ENCODE results near the gene OR1L6. TPM values are rescaled to one million over a fixed set of nuclear protein-coding genes. Genes with fewer than 3 reads are reported as not detected.

OR1L6 gene
- total RNA-seq, 1 experiment from 2014 or later, result not detected

- CTCF ChIA-PET, result no interaction called here
- no TSS peak for BruUV-seq (replicated peaks)
Observed at GRCh38 chr9:122719218-122719617, 22.9 kb upstream of the OR1L6 start.

GRCh38 chr9:122723690-122724089, 18.4 kb upstream of the OR1L6 start, which contains the start of gene OR1L4:
TSS of gene OR1L4 (plus strand) at chr9:122723990. CDS start at chr9:122723990, 0 bp downstream.
- Histone ChIP-seq H3K36me3 (ENCODE audit: insufficient read depth, low read length, poor library complexity, severe bottlenecking) (no peaks in the 10 kb centered on the region), H3K27me3 (replicated peaks; ENCODE audit: insufficient read depth, low read depth, low read length, poor library complexity) (peaks cover 11% of the 10 kb centered on the region), H3K27ac (ENCODE audit: low read depth, low read length, poor library complexity, severe bottlenecking) (no peak within 1 kb of the TSS), H3K4me3 (ENCODE audit: low read depth, low read length, poor library complexity, severe bottlenecking) (no peak within 1 kb of the TSS), H3K4me1 (ENCODE audit: insufficient read depth, low read length, poor library complexity, severe bottlenecking) (no peaks in the 10 kb centered on the region), H3K9me3 (ENCODE audit: low read depth, low read length, poor library complexity, severe bottlenecking) (peaks cover 6% of the 10 kb centered on the region)
- ChIA-PET CTCF (no interaction called here), POLR2A (ENCODE audit: low non-redundant PET) (no interaction called here)
- no peak for TF ChIP-seq EZH2 (IDR thresholded peaks at IDR 0.05; ENCODE audit: borderline replicate concordance, low read depth, low read length, poor library complexity, severe bottlenecking)
- TF ChIP-seq CTCF (conservative IDR thresholded peaks at IDR 0.05; ENCODE audit: low read depth, low read length), result no peak
- DNase-seq (ENCODE audit: low spot score), result no peak
- no TSS peak for BruUV-seq (replicated peaks)
- intact Hi-C loops (cut with micrococcal nuclease; ENCODE audit: unreplicated experiment), result no loop called here

More at GRCh38 chr9:122719218-122719617, 22.9 kb upstream of the OR1L6 start:
- no peak for DNase-seq (ENCODE audit: low spot score)
- H3K27ac ChIP-seq (ENCODE audit: low read depth, low read length, poor library complexity, severe bottlenecking), result no peak overlapping the region
- TF ChIP-seq CTCF (conservative IDR thresholded peaks at IDR 0.05; ENCODE audit: low read depth, low read length) (no peak), EZH2 (IDR thresholded peaks at IDR 0.05; ENCODE audit: borderline replicate concordance, low read depth, low read length, poor library complexity, severe bottlenecking) (no peak)
- POLR2A ChIA-PET (ENCODE audit: low non-redundant PET), result interaction anchor here (0.7 kb wide), 1 partner anchor 13 kb away, joined by 3 read pairs; no protein-coding TSS in a partner anchor
- H3K27me3 ChIP-seq (replicated peaks; ENCODE audit: insufficient read depth, low read depth, low read length, poor library complexity), result peaks cover 12% of the 10 kb centered on the region
- H3K9me3 ChIP-seq (ENCODE audit: low read depth, low read length, poor library complexity, severe bottlenecking), result no peaks in the 10 kb centered on the region
- no peaks in the 10 kb centered on the region for H3K4me1 ChIP-seq (ENCODE audit: insufficient read depth, low read length, poor library complexity, severe bottlenecking)
- no peaks in the 10 kb centered on the region for H3K36me3 ChIP-seq (ENCODE audit: insufficient read depth, low read length, poor library complexity, severe bottlenecking)
- H3K4me3 ChIP-seq (ENCODE audit: low read depth, low read length, poor library complexity, severe bottlenecking), result no peak overlapping the region
- intact Hi-C loops (cut with micrococcal nuclease; ENCODE audit: unreplicated experiment), result no loop called here

GRCh38 chr9:122754825-122755224, 12.7 kb downstream of the OR1L6 start:
- intact Hi-C loops (cut with micrococcal nuclease; ENCODE audit: unreplicated experiment), result no loop called here
- Histone ChIP-seq H3K36me3 (ENCODE audit: insufficient read depth, low read length, poor library complexity, severe bottlenecking) (no peaks in the 10 kb centered on the region), H3K4me1 (ENCODE audit: insufficient read depth, low read length, poor library complexity, severe bottlenecking) (no peaks in the 10 kb centered on the region), H3K27me3 (replicated peaks; ENCODE audit: insufficient read depth, low read depth, low read length, poor library complexity) (peaks cover 4% of the 10 kb centered on the region), H3K9me3 (ENCODE audit: low read depth, low read length, poor library complexity, severe bottlenecking) (peaks cover 8% of the 10 kb centered on the region), H3K27ac (ENCODE audit: low read depth, low read length, poor library complexity, severe bottlenecking) (no peak overlapping the region), H3K4me3 (ENCODE audit: low read depth, low read length, poor library complexity, severe bottlenecking) (no peak overlapping the region)
- DNase-seq (ENCODE audit: low spot score), result no peak
- ChIA-PET CTCF (no interaction called here), POLR2A (ENCODE audit: low non-redundant PET) (no interaction called here)
- BruUV-seq (replicated peaks), result no TSS peak
- no peak for TF ChIP-seq CTCF (conservative IDR thresholded peaks at IDR 0.05; ENCODE audit: low read depth, low read length)
- no peak for TF ChIP-seq EZH2 (IDR thresholded peaks at IDR 0.05; ENCODE audit: borderline replicate concordance, low read depth, low read length, poor library complexity, severe bottlenecking)
